HepG2 (cell line): Measurements from ENCODE around the gene TEKT5. TPM values are rescaled to one million over a fixed set of nuclear protein-coding genes. Genes with fewer than 3 reads are reported as not detected.
A peak's percentile ranks its signal among the peaks of the same experiment; 100 is the strongest.

ENCODE experiments used
- ARNT2 ChIP-seq: sonication (generic); formaldehyde crosslinking; IDR thresholded peaks from 2 replicates; pipeline ENCODE4 v1.8.0; 2022; ENCODE audit warnings: mild to moderate bottlenecking, low read depth, missing genetic modification reagents, moderate library complexity
- CERS6 ChIP-seq: sonication (generic); formaldehyde crosslinking; IDR thresholded peaks from 2 replicates; pipeline ENCODE4 v1.5.0; 2020; ENCODE audit warnings: missing genetic modification reagents
- CREB3 ChIP-seq: sonication (generic); formaldehyde crosslinking; IDR thresholded peaks from 2 replicates; pipeline ENCODE4 v1.5.0; 2020; ENCODE audit warnings: missing genetic modification reagents
- EZH2 ChIP-seq: conservative IDR thresholded peaks from 2 replicates; pipeline ENCODE4 v1.6.1; 2012; ENCODE audit warnings: mild to moderate bottlenecking, low read depth, low read length, moderate library complexity
- FOXA1 ChIP-seq, 2 experiments: fragments of 450-650 bp in 1 of 2; sonication (generic) in 1 of 2; formaldehyde crosslinking in 1 of 2; IDR thresholded peaks; 2 replicates each; pipeline versions ENCODE4 v1.4.0 to v1.6.1; 2016 to 2020; ENCODE audit warnings: missing genetic modification reagents in 1 of 2
- KLF16 ChIP-seq, 2 experiments: sonication (generic) in 1 of 2; formaldehyde crosslinking in 1 of 2; IDR thresholded peaks; 2 replicates each; pipeline versions ENCODE4 v1.6.1 to v1.8.0; 2016 to 2023; ENCODE audit warnings: missing genetic modification reagents in 2 of 2, missing compliant biosample characterization in 1 of 2
- MAX ChIP-seq: IDR thresholded peaks from 2 replicates; pipeline ENCODE4 v1.6.1; 2012; ENCODE audit warnings: inconsistent platforms
- SNAPC5 ChIP-seq: sonication (generic); formaldehyde crosslinking; IDR thresholded peaks from 2 replicates; pipeline ENCODE4 v1.8.1; 2023; ENCODE audit warnings: mild to moderate bottlenecking, missing genetic modification reagents, borderline replicate concordance
- TFE3 ChIP-seq: IDR thresholded peaks from 2 replicates; pipeline ENCODE4 v1.6.1; 2016
- TRAFD1 ChIP-seq: sonication (generic); formaldehyde crosslinking; IDR thresholded peaks from 2 replicates; pipeline ENCODE4 v1.5.1; 2020; ENCODE audit warnings: missing genetic modification reagents, mild to moderate bottlenecking, borderline replicate concordance
- XRCC5 ChIP-seq: fragments of 200-400 bp; formaldehyde crosslinking; optimal IDR thresholded peaks from 2 replicates; pipeline ENCODE3; 2017; ENCODE audit warnings: mild to moderate bottlenecking, low read length
- ZBED4 ChIP-seq: sonication (generic); formaldehyde crosslinking; IDR thresholded peaks from 2 replicates; pipeline ENCODE4 v1.4.0; 2020; ENCODE audit warnings: missing genetic modification reagents, borderline replicate concordance
- ZC3H4 ChIP-seq: sonication (generic); formaldehyde crosslinking; IDR thresholded peaks from 2 replicates; pipeline ENCODE4 v1.4.0; 2020; ENCODE audit warnings: missing genetic modification reagents, borderline replicate concordance
- ZNF230 ChIP-seq: sonication (generic); formaldehyde crosslinking; IDR thresholded peaks from 2 replicates; pipeline ENCODE4 v1.4.0; 2020; ENCODE audit warnings: mild to moderate bottlenecking, missing genetic modification reagents
- ZNF264 ChIP-seq: sonication (generic); formaldehyde crosslinking; IDR thresholded peaks from 2 replicates; pipeline ENCODE4 v1.4.0; 2020; ENCODE audit warnings: missing genetic modification reagents
- ZNF335 ChIP-seq: sonication (generic); formaldehyde crosslinking; IDR thresholded peaks from 2 replicates; pipeline ENCODE4 v1.4.0; 2020; ENCODE audit warnings: missing genetic modification reagents
- ZNF33B ChIP-seq: sonication (generic); formaldehyde crosslinking; IDR thresholded peaks from 2 replicates; pipeline ENCODE4 v1.5.1; 2020; ENCODE audit warnings: mild to moderate bottlenecking, missing genetic modification reagents
- ZNF430 ChIP-seq: sonication (generic); formaldehyde crosslinking; IDR thresholded peaks from 2 replicates; pipeline ENCODE4 v1.9.0; 2021; ENCODE audit warnings: mild to moderate bottlenecking, missing genetic modification reagents
- ZNF441 ChIP-seq: sonication (generic); formaldehyde crosslinking; IDR thresholded peaks from 2 replicates; pipeline ENCODE4 v1.7.0; 2021; ENCODE audit warnings: missing genetic modification reagents, borderline replicate concordance
- polyA plus RNA-seq, 8 experiments: library from polyadenylated mRNA; depleted of rRNA in 3 of 8; stranded (reverse) in 7 of 8; unstranded in 1 of 8; fragments of >200 nt; fragmentation: Illumina TruSeq in 4 of 8; extraction: Trizol in 4 of 8; gene quantifications; 2 replicates each; pipeline versions ENCODE4 v1.2.1 to v1.2.3, GENCODE V29; 2011 to 2016; ENCODE audit warnings: low read depth in 4 of 8, missing spikeins in 1 of 8, mixed read lengths in 1 of 8; ENCODE audit not compliant: insufficient read depth in 1 of 8
- total RNA-seq, 5 experiments: library from RNA; depleted of rRNA; stranded (reverse); fragments of >200 nt; fragmentation: Illumina TruSeq; extraction: Trizol; gene quantifications; 2 replicates each; pipeline ENCODE4 v1.2.3, GENCODE V29; 2016; ENCODE audit warnings: low read depth in 1 of 5

Gene TEKT5
- total and polyA plus RNA-seq, 2 of the 13 experiments (the other 11 are each of a cell fraction or from before 2014, with no cell fraction given), result 0.16 TPM; not detected in 1

GRCh38 chr16:10737068-10737625, 42.4 kb upstream of the TEKT5 start (continued):
- no peak for TF ChIP-seq CREB3
- TF ChIP-seq ZNF230 (CRISPR knock-in tag), result peak; percentile 93; the same call in 1 of the 2 replicates
- TF ChIP-seq XRCC5, result peak; percentile 35
- peak; percentile 69; the same call in 1 of the 2 replicates for TF ChIP-seq ZNF33B
- TF ChIP-seq ZNF430 (CRISPR knock-in tag), result 0 out of 2 replicates have a peak, but pooled peaks have one; percentile 14
- TF ChIP-seq ZBED4 (CRISPR knock-in tag), result peak; percentile 68; the same call in 1 of the 2 replicates
- TF ChIP-seq TRAFD1 (CRISPR knock-in tag), result 0 out of 2 replicates have a peak, but pooled peaks have one; percentile 39
- peak; percentile 22; the same call in 1 of the 2 replicates for TF ChIP-seq ZNF335 (CRISPR knock-in tag)
- no peak for TF ChIP-seq EZH2
- TF ChIP-seq CERS6 (CRISPR knock-in tag), result no peak
- no peak for TF ChIP-seq ZC3H4 (CRISPR knock-in tag)
- TF ChIP-seq ARNT2 (CRISPR knock-in tag), result 0 out of 2 replicates have a peak, but pooled peaks have one; percentile 39
- peak; percentile 17; the same call in 1 of the 2 replicates for TF ChIP-seq MAX
- no peak for TF ChIP-seq ZNF264
- TF ChIP-seq KLF16 (CRISPR knock-in tag; IDR thresholded peaks at IDR 0.05), result 0 out of 4 replicates have a peak, but pooled peaks of 1 of the 2 experiments have one; percentile 45
- TF ChIP-seq SNAPC5, result 0 out of 2 replicates have a peak, but pooled peaks have one; percentile 18
- peak; percentile 42; the same call in 1 of the 2 replicates for TF ChIP-seq TFE3
- TF ChIP-seq ZNF441 (CRISPR knock-in tag), result 0 out of 2 replicates have a peak, but pooled peaks have one; percentile 26
- no peak for TF ChIP-seq FOXA1 (IDR thresholded peaks at IDR 0.05)
- TF ChIP-seq FOXA1 (CRISPR knock-in tag; IDR thresholded peaks at IDR 0.05), result 0 out of 2 replicates have a peak, but pooled peaks have one; percentile 10
